GM18868 (cell line): Measurements from ENCODE around the gene MIS18BP1.
"Not testable (repeated sequence)": the region's sequence is repeated elsewhere in the genome, so short reads cannot be mapped to it uniquely, and the experiment has no call there.

Experiments
- ATAC-seq: cut with Tn5 transposase; IDR thresholded peaks from one replicate; pipeline ENCODE4 v1.9.1; 2021; ENCODE audit warnings: mild to moderate bottlenecking, moderate library complexity; ENCODE audit not compliant: unreplicated experiment

MIS18BP1 gene

DNA sequence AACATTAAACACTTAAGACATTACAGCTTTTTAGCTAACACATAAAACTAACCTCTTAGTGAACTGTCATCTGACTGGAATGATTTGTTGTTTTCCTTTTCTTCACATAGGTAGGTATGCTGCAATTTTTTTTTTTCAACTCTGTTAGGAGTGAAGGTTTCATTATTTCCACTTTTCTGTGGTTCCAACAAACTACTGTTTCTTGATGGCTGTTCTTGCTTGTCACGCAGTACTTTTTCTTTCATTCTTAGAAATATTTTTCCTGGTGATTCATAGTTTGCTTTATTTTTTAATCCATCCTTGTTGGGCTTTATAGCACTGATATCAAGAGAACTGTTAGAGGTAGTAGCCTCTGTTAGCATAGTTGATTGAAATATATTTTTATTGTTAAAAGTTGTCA lies 6.3 kb downstream of the MIS18BP1 start:
- peak; percentile 46 for ATAC-seq

DNA sequence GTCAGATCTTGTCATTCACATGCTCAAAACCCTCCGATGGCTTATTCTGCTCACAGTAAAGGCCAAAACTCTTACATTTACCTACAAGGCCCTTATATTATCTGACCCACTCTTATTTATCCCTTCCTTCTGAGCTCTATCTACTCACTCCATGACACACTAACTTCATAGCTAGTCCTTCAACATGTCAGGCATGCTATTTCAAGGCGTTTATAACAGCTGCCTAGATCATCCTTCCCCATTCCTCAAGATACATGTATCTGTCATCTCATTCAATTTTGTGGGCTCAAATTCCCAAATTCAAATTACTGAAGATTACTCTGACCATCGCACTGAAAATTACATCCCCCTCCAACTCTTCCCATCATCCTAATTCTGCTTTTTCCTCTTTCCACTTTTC lies 6.9 kb downstream of the MIS18BP1 start:
- ATAC-seq: no peak

DNA sequence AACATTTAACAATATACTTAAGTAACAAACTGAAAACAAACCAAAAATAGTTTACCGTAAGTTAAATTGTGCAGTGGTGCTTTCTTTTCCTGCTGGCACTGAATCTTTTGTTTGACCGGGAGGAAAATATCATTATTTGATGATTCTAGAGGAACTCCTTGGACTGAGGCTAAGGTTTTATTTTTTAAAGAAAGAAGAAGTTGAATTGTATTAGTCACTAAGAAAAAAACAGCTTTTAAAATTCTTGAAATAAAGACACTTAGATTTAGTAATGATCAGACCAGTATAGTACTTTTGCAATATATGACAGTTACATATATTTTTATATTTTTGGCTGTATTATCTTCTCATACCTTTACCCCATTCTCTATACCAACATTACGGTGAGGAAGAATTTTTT lies 10.3 kb downstream of the MIS18BP1 start:
- no peak for ATAC-seq

DNA sequence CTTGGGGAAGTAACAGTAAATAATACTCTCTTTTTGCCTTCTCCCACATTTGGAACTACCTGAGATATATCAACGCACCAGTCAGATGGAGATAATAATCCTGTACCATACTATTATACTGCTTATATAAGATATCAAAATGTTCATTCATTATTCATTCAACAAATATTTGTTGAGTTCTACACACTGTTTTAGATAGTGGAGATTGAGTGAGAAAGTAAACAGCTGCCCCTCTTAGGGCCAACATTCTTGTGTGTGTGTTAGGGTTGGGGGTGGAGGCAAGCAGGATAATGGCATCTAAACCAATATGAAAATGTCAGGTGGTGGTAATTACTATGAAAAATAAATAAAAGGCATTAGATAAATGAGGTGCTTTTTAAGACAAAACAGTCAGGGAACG lies 14.0 kb downstream of the MIS18BP1 start:
- no peak for ATAC-seq

DNA sequence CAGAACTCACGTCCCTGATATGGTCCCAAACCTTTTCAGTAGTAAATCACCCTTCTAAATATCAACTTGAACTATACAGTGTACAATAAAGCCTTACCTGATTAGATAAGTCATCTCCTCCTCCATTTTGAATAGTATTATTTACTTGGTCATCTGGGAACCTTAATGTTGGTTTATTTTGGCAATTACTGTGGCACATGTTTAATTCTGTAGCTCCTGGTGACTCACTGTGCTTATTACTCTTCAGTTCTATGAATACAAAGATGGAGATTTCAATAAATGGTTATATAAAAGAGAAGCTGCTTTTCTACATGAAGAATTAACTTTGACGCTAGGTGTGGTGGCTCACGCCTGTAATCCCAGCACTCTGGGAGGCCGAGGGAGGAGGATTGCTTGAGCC lies 25.4 kb downstream of the MIS18BP1 start:
- ATAC-seq: no peak

DNA sequence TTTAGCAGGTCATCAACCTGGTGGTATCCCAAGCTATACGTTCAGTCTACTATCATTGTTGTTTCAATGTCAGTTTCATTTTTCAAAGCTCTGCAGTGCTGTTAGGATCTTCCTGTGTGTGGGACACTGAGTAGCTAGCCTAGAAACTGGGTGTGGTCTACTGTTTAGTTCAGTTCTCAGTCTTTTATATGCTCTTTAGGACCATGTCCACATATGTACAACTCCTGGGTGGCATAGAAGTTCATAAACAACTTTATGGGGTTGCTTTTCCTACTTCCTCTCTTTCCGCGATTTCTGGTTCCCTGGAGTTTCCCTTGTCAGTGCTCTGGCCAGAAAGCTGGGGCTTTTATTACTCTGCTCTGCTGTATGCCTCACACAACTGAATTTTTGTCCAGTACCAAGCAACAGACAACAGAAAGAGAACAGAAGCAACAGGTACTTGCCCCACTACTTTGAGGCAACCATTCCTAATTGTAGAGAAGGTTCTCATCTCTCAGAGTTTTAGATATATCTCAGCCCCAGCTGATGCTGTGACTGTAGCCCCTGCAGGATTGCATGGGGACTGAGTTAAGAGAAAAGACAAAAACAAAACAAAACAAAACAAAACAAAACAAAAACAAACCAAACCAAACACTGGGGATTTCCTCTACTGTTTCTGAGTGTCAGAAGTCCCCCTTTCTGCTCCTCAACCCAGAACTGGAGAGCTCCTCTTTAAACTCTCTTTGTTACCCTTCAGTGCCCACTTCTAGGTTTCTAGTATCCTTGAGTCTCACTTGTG lies 30.3 kb downstream of the MIS18BP1 start:
- peak; percentile 72 for ATAC-seq

DNA sequence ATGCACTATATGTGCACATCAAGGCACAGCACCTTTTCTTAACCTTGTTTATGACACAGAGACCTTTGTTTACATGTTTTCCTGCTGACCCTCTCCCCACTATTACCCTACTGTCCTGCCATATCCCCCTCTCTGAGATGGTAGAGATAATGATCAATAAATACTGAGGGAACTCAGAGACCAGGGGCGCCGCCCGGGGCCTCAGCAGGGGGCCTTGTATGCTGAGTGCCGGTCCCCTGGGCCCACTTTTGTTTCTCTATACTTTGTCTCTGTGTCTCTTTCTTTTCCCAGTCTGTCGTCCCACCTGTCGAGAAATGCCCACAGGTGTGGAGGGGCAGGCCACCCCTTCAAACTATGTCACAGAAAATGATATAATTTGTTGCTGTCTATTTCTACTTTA lies 38.7 kb downstream of the MIS18BP1 start:
- not testable (repeated sequence) for ATAC-seq

DNA sequence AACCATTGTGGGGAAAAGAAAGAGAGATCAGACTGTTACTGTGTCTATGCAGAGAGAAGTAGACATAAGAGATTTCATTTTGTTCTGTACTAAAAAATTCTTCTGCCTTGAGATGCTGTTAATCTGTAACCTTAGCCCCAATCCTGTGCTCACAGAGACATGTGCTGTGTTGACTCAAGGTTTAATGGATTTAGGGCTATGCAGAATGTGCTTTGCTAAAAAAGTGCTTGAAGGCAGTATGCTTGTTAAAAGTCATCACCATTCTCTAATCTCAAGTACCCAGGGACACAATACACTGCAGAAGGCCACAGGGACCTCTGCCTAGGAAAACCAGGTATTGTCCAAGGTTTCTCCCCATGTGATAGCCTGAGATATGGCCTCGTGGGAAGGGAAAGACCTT lies 39.3 kb downstream of the MIS18BP1 start:
- not testable (repeated sequence) for ATAC-seq

DNA sequence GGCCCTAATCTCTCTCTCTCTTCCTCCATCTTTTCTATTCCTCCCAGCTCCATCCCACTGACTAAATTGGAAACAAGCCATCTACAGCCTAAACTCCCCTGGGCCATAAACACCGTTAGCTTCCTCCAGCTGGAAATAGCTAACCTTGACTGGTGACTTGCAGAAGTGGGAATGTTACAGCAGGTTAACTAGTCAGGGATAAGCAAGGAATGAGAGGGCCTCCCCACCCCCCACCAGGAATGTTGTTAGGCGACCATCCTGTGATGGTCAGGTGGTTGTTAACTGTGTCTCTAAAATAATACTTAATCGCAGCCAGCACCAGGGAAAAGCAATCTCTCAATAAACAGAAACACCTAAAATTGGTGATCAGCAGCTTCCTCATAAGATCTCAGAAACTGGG lies 40.8 kb downstream of the MIS18BP1 start:
- ATAC-seq: no peak

DNA sequence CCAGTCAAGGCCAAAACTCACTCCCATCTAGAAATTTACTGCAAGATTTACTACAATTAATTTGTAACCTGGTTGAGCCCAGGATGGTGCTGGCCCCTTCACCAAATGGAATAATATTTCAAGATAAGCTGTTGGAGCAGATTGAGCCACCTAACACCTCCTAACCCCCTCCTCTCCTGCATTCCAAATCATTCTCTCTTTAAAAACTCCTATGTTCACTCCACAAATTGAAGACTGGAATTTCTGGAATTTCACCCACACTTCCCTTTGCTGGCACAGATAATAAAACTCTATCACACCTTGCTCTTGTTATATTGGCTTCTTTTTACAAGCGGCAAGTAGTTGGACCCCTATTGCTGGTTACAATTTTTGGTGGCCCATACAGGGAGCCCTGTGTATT lies 41.7 kb downstream of the MIS18BP1 start:
- no peak for ATAC-seq

DNA sequence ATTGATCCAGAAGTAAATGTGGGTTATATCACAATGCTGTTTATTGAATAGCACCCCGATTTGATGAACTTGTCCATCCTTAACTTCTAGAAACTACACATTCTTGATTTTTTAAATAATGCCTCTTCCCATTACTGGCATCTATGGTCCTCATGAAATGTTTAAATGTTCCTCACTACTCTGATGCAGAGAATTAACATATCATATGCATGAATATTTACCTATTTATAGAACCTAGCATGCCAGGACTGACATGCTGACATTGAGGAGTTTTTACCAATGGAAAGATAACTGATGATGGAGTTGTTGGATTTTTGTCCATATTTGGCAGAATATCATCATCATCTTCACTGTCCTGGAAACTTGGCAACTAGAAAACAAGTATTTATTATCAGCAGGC lies 42.8 kb downstream of the MIS18BP1 start:
- no peak for ATAC-seq

DNA sequence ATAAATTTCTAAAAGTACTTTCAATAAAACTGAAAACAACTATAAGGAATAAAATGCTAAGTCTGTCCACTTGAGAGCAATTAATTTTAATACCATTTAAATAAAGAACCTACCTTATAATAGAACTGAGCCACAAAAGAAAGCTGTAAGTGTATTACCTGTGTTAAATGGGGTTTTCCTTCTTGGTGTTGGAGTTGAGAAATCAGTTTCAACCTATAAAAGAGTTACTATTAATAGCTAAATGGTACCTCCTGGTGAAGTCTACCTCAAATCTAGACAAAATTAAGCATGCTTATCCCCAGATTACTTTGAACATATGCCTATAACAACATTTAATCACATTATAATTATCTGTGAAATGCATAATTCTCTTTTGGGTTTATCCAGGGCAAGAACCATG lies 48.8 kb downstream of the MIS18BP1 start:
- peak; percentile 54 for ATAC-seq

DNA sequence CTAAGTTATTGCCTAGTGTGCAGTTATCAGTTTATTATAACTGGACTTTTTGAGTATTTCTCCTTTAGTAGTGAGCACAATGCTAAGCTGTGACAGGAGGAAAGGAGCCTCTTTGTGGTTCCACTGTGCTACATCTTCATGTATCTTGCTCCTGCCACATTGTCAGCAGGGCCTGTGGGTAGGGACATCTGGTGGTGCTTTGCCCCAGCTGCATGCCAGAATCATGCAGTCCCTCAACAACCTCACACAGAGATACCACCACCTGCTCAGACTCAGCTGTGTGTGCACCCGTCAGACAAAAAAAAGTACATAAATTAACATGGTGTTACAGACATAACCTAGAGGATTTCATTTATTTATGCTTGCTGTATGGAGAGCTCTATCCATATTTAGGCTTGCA lies 51.1 kb downstream of the MIS18BP1 start:
- peak; percentile 87 for ATAC-seq

DNA sequence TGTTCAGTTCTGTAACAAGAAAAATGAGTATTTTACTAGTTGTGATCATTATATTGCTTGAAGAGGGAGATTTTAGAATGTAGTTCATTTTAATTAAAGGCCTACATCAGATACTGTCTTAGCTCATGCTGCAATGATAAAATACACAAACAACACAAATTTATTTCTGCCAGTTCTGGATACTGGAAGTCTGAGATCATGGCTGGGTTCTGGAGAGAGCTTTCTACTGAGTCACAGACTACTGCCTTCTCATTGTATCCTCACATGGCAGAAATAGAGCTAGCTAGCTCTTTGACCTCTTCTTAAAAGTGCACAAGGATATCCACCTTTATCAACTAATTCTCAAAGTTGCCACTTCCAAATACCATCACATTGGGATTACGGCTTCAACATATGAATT lies 53.8 kb downstream of the MIS18BP1 start:
- ATAC-seq: no peak

DNA sequence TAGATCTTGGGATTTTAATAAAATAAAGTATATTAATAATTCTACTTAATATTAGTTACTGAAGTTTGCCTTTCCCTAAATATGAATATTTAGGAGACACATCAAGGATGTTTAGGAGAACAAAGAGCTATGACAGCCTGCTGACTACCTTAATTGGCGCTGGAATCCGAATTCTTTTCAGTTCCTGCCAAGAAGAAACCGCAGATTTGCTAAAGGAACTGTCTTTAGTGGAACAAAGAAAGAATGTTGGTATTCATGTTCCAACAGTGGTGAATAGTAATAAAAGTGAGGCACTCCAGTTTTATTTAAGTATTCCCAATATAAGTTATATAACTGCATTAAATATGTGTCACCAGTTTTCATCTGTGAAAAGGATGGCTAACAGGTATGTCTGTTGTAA lies 54.5 kb downstream of the MIS18BP1 start:
- no peak for ATAC-seq

DNA sequence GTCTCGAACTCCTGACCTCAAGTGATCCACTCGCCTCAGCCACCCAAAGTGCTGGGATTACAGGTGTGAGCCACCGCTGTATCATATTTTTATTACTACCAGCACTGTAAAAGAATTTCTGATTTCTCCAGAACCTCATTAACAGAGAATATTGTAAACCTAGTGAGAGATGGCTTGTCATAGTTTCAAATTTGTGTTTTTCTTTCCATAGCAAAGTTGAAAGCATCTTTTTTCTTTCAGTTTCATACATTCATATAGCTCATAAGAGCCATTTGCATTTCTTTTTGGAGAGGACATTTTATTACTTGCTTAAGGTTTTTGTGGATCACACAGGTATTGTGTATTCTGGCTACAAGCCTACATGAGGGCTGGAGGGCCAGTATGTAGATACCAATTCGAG lies 58.0 kb downstream of the MIS18BP1 start:
- ATAC-seq: peak; percentile 50

DNA sequence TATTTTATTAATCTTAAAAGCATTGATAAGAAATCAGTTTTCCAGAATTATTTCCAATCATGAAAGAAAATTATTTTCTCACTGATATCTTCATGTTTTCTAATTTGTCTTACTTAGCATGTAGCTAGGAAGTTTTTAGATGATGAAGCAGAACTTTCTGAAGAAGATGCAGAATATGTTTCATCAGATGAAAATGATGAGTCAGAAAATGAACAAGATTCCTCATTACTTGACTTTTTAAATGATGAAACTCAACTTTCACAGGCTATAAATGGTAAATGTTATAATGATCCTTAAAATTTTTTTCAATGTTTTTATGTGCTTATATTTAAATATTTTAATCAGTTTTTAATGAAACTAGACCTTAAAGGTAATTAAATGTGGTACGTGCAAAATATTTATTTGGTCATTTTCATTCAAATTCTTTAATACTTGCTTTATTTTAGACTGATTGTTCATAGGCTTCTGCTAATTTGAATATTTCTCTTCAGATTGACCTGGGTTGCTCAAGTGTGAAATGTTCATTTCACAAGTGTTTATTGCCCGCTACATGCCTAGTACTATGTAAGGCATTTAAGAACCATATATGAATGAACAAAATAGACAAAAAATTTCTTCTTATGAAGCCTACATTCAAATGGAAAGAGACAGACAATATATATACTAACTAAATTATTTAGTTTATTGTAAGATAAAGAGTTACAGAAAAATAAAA lies 67.7 kb downstream of the MIS18BP1 start:
- ATAC-seq: peak; percentile 56

DNA sequence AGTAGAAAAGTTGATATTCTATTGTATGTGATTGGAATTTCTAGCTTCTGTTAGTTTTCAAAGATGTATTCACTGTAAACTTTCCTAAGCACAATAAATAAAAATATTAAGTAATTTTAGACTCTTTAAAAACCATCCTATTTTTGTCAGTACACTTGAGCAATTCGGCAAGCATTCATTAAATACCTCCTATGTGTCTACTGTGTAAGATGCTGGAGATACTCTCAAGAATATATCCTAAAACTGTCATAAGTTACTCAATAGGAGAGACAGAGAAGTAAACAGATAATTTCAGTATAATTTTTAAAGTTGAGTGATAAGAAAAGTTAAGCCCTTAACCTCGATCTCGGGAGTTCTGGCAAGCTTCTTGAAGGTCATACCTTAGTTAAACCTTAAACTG lies 71.2 kb downstream of the MIS18BP1 start:
- no peak for ATAC-seq

DNA sequence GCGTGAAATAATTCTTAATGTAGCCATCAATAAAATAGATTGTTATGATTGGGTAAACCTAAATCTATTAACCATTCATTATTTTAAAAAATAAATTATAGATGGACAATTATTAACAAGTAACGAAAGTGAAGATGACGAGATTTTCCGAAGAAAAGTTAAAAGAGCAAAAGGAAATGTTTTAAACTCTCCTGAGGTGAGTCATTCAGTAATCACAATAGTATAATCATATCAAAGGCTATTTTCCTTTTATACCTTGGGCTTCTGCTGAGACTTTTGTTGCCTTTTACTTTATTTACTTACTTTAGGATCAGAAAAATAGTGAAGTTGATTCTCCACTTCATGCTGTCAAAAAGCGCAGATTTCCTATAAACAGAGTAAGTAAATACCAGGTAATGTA lies 71.7 kb downstream of the MIS18BP1 start:
- no peak for ATAC-seq

DNA sequence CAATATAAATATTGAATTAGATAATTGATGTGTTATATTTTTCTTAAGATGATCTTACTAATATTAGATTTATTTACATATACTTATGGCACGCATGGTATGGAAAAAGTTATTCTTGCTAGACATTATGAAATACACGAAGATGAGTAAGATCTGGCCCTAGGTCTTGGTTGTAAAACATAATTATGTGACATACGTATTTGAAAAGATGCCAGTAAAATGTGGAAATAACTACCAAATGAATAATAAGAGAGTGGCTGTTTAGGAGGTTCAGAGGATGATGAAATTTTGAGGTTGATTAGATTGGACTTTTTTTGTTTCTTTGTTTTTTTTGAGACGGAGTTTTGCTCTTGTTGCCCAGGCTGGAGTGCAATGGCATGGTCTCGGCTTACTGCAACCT lies 75.9 kb downstream of the MIS18BP1 start:
- ATAC-seq: no peak

DNA sequence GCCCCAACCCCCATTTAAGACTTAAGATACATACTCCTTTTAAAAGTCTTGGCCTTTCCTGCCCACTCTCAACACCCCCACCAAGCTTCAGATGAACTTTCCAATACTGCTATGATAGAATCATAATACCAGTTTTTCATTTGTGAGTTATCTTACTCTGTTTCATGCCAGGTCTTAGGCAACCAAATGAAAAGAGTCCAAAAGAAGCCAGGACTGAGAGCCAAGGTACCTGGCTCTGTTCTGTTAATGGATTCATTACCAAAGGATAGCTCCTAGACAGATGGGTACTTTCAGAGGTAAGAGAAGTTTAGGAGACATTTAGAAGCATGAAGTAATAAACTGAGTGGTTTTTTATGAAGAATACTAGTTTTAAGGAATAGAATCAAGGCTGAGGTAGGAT lies 83.1 kb downstream of the MIS18BP1 start:
- no peak for ATAC-seq

DNA sequence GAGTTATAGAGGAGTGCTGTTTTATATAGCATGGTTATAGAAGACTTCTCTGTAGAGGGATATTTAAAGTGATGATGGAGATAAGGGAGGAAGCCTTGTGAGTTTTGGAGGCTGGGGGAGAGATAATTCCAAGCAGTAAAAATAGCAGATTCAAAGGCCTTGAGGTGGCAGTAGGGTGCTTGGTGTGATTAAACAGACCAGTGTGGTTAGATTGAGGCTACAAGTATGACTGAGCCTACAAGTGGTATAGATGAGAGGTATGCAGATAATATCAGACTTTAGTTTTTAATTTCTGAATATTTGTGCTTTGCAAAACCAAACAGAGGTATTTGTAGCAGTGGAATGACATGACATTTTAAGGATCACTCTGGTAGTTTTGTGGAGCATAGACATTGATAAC lies 96.9 kb downstream of the MIS18BP1 start:
- ATAC-seq: peak; percentile 95
